HG03460 (cell line): ENCODE results near the gene EIF2AK2.
"Not testable (repeated sequence)": the region's sequence is repeated elsewhere in the genome, so short reads cannot be mapped to it uniquely, and the experiment has no call there.

Source experiments
- ATAC-seq: cut with Tn5 transposase; IDR thresholded peaks from one replicate; pipeline ENCODE4 v1.9.1; 2021; ENCODE audit not compliant: unreplicated experiment

EIF2AK2 gene

DNA sequence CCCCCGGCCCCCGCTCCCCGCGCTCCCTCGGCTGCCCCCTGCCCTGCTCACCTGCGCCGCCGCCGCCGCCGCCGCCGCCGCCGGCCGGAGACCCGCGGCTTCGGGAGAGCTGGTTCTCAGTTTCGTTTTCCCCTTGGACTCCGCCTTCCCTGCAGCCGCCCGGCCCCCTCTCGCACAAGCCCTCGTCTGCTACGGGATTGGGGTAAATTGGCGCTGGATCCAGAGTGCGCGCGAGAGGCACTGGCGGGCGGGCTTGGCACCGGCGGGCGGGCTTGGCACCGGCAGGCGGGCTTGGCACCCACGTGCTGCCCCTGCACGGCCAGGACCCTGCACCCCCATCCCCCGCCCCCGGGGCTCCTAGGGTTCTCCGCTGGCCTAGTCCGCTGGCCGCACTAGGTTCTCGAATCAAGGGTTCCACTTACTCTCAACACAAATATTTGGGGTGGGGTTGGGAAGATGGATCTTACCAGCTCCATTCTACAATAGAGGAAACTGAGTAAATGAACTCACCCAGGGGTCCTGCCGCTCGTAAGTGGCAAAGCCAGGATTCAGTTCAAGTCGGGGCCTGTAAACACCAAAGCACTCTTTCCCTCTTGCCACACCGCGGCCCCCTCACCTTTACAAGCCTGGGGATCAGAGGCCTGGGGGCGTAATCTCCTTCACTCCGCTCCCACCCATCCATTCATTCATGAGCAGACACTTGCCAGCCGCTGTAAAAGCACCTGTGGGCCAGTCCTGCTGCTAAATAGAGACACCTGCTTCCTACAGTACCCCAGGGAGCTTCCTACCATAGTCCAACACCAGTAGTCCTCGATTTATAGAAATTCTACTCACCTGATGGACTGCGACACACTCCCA, at the start of gene EIF2AK2:
Gene EIF2AK2, minus strand, starts transcription at position 124 of the 858 bp plus-strand sequence. CDS start 9,174 bp downstream, outside the sequence.
- peak; percentile 90 for ATAC-seq

DNA sequence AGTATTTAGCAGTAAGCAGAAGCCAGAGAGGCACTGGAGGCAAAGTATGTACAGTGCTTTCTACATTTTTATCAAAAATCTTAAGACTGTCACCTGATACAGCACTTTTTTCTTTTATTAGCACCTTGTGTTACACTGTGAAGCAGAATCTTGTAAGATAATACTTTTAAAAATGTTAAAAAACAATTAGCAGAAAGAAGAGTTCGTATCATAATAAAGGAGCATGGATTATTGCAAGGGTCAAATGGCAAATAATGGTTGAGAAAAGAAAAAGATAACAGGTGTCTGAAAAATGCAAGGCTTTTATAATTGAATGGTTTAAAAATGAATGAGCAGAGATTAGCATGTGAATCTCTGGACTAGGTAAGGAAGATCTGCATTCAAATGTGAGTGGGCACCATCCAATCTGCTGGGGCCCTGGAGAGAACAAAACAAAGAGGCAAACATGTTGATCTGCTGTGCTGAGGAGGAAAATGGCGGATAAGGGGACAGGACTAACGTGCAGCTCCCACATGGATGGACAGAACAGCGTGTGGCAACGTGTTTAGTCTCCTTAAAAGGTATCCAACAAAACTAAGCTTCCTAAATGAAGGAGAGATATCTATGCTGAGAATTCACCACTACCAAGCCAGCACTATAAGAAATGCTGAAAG, 49.0 kb upstream of the EIF2AK2 start:
- ATAC-seq, result no peak

DNA sequence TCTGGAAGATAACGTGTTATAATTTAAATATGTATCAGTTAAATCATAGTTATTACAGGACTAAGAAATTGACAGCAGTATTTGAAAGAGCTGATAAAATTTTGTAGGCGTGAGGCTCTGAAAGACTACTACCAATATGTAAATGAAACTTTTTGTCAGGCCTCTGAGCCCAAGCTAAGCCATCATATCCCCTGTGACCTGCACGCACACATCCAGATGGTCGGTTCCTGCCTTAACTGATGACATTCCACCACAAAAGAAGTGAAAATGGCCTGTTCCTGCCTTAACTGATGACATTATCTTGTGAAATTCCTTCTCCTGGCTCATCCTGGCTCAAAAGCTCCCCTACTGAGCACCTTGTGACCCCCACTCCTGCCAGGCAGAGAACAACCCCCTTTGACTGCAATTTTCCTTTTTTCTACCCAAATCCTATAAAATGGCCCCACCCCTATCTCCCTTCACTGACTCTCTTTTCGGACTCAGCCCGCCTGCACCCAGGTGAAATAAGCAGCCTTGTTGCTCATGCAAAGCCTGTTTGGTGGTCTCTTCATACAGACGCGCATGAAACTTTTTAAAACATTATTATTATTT, 48.4 kb upstream of the EIF2AK2 start:
- ATAC-seq, result not testable (repeated sequence)

DNA sequence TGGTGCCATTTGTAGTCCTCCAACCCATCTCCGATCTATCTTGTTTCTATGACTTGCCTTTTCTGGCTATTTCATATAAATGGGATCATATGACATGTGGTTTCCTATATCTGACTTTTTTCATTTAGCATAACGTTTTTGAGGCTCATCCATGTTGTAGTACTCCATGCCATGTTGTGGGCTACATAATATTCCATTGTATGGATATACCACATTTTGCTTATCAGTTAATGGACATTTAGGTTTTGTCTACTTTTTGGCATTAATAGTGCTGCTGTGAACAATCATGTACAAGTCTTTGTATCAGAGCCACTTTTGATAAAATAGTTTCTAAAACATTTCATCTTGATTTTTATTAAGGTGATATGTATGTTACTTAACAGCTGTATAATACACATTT, 46.9 kb upstream of the EIF2AK2 start:
- ATAC-seq, result no peak

DNA sequence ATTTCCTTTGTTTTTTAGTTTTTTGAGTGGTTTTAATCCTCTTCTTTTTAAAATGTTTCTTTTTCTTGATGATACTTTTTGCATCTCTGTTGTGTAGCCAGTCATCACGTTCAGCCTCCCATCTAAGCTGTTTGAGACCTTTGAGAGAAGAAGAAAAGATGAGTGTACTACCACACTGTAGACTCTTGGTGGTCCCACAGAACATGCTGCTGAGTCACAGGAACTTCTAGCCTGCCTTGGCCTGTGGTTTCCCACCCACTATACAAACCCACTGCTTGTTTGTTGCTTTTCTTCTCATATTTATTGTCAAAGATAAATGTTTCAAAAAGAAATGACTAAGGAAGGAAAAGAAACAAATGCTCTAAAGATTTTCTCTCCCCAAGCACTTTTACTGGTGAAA, 45.0 kb upstream of the EIF2AK2 start:
- no peak for ATAC-seq

DNA sequence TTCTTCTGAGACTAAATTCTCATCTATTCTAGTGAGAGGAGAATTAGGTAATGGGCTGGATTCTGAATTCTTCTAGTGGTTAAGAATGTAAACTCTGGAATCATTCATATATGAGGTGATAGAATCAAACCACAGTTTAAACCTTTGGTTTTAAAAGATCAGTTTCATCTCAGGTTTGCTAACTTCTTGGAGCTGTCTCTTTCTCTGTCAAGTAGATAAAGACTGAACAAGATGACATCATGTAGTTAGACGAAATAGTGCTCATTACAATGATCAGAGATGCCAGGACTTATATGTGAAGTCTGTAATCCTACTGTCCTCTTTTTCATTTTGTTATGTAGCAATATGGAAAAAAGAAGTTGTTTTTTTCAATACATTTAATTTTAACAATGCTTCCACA, 44.4 kb upstream of the EIF2AK2 start:
- no peak for ATAC-seq

DNA sequence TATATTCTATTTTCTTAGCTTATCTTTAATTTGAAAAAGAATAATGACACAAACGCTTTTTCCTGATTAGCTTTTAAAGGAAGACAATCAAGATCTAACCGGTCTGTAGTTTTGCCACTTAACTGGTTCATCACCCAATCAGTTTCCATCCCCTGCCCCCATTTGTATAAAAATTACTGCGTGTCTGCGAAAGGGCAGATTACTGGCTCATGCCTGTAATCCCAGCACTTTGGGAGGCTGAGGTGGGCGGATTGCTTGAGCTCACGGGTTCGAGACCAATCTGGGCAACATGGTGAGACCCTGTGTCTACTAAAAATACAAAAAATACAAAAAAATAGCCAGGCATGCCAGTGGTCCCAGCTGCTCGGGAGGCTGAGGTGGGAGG, 41.9 kb upstream of the EIF2AK2 start:
- no peak for ATAC-seq

DNA sequence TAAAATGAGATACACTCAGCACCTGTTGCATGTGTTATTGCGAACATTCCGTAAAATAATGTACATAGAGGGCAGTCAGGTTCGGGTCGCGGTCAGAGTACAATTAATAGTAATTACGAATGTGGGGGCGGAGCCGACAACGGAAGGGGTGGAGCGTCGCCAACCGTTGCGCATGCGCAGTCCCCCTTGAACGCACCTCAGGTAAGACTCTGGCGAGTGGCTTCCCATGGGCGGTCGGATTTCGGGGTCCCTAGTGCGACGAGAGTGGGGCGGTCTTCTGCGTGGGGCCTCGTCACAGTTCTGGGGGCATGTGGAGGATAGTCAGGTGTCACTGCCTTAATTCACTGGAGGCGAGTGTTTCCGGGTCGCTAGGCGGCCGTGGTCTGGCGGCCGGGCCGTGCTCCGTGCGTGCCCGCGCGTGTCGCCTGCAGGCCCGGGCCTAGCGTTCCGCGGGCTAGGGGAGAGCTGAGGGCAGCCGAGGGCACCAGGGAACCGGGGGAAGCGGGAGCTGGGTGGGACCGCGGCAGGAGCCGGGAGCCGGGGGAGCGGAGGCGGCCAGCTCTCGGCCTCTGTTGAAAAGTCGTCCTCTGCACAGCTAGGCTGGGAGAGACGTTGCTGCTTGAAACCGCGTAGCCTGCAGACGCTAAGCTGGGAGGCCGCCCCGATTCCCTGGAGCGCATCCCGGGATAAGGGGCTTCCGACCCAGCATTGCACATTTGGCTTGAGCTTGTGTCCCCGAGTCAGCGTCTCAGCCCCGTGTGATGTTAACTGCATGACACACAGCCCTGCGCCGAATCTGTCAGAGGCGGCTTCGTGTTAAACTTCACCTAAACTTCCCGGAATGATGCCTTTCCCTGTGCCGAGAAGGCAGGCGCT, 39.8 kb upstream of the EIF2AK2 start, which contains the start of gene CEBPZOS:
Gene CEBPZOS, plus strand, starts transcription at position 177 of the 876 bp plus-strand sequence. CDS start 3,209 bp downstream, outside the sequence.
- ATAC-seq, result peak; percentile 78

DNA sequence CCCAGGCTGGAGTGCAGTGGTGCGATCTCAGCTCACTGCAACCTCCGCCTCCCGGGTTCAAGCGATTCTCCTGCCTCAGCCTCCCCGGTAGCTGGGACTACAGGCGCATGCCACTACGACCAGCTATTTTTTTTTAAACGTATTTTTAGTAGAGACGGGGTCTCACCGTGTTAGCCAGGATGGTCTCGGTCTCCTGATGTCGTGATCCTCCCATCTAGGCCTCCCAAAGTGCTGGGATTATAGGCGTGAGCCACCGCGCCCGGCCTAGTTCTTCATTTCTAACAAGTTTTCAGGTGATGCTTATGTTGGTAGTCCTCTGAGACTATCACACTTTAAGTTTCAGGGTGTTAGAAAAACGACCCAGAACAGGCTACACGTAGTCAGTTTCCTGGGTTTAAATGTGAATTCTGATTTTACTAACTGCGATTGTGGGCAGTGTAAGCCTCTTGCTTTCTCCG, 39.1 kb upstream of the EIF2AK2 start:
- not testable (repeated sequence) for ATAC-seq

DNA sequence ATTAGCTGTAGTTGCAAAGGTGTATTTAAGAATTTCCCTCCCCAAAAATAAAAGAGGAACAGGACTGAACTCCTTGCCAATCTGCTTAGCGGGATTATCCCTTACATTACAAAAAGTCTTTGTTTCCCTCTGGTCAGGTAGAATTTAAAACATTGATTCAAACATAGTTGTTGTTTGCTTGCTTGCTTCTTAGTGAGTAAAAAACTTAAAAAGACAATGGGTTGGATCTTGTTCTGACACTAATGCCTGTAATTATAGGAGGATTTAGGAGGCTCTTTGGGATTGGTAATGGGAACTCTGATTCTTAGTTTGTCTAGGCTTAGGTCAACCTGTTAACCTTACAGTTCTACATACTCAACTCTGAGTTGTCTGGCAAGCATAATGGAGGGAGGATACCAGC, 35.8 kb upstream of the EIF2AK2 start:
- ATAC-seq, result no peak

DNA sequence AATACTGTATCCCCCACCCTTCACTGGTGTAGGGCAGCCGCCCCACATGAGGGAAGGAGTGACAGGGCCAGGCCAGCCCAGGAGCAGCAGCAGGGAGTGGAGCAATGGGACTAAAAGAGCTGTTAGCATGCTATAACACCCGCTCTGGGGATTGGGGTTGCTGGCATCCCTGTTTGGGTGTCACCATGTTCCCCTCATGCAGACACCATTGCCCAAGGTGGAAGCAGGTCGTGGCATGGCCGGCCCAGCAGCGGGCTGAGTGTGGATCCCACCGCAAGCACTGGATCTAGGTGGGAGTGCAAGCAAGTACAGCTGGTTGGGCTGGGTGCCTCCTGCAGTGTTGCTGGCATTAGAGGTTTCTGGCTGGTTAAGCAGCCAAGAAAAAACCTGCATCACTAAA, 35.0 kb upstream of the EIF2AK2 start:
- no peak for ATAC-seq

DNA sequence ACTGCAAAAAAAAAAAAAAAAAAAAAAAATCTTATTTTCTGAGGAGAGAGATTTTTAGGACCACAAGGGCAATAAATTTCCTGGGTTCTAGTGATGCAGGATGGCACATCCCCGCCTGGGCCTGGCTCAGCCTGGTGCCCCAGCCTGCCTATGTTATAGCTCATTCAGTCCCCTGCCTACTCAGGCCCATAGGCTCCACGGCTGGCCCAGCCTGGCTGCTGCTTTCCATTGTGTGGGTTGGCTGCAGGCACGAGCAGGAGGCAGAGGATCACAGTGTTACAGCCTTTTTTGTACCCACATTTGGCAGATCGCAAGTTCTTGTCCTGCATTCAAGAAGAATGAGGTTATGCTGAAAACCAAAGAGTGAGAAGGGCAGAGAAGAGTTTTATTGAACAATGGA, 34.5 kb upstream of the EIF2AK2 start:
- ATAC-seq, result no peak

DNA sequence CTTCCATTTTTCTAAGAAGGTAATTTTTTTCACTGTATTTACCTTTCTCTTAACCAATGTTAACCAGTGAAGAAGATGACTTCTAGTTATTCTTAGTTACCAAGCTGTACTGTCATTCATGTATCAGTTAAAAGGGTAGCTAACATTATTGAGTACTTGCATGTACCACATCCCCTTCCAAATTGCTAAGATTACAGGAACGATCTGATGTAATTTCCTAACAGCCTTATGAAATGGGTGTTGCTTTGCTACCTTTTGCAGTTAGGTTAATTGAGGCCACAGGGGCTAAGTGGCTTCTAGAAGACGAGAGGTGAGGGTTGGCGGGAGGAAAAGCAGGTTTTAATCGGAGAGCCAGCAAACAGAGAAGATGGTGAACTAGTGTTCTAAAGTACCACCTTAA, 33.5 kb upstream of the EIF2AK2 start:
- no peak for ATAC-seq

DNA sequence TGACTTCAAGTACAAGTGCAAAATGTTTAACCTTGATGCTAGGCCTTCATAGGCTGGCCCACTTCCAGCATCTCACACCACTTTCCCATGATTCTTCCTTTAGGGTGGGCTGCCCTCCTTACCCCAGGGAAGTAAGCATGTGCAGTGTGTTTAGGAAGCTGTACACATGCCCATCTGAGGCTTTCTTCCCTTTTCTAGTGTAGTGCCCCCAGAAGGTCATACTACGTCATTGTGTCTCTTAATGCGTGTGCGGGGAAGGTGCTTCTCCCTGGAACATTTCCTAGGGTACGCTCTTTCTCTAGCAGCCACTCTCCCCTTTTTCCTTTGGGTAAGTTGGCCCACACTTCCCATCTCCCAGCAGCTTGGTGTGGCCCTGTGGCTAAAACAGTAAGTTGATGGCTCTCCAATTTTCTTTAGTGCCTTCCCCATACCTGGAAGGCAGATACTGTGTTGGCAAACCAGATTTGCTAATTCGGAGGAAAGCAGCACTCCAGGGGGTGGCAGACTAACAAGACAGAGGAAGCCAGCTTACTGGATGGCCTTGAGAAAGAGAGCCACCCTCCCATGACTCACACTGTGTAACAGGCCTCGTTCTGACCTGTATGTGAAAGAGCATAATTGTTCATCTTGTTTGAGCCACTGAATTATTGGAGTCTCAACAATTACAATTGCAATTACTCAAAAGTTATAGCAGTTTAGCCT, 32.8 kb upstream of the EIF2AK2 start:
- no peak for ATAC-seq

DNA sequence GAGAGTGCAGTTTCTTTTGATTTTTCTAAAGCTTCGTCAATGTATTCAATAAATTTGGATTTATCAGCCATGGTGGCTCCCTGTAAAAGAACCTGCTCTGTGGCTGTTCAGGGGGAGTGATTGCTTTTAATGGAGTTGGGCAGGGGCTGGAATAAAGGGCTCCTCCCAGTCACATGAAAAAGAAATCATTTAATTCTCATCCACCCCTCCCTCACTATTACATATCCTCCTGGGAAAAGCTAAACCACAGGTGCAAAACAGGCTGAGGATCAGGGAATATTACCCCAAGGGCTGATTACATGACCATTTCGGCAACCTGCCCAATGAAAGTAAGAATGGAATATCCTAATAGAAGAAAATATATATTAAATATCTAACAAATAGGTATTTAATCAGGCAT, 31.8 kb upstream of the EIF2AK2 start, which contains the start of gene SULT6B1:
Gene SULT6B1, minus strand, starts transcription at position 101 of the 400 bp plus-strand sequence. Its CDS starts 30 bp downstream, at position 71.
- ATAC-seq, result no peak

DNA sequence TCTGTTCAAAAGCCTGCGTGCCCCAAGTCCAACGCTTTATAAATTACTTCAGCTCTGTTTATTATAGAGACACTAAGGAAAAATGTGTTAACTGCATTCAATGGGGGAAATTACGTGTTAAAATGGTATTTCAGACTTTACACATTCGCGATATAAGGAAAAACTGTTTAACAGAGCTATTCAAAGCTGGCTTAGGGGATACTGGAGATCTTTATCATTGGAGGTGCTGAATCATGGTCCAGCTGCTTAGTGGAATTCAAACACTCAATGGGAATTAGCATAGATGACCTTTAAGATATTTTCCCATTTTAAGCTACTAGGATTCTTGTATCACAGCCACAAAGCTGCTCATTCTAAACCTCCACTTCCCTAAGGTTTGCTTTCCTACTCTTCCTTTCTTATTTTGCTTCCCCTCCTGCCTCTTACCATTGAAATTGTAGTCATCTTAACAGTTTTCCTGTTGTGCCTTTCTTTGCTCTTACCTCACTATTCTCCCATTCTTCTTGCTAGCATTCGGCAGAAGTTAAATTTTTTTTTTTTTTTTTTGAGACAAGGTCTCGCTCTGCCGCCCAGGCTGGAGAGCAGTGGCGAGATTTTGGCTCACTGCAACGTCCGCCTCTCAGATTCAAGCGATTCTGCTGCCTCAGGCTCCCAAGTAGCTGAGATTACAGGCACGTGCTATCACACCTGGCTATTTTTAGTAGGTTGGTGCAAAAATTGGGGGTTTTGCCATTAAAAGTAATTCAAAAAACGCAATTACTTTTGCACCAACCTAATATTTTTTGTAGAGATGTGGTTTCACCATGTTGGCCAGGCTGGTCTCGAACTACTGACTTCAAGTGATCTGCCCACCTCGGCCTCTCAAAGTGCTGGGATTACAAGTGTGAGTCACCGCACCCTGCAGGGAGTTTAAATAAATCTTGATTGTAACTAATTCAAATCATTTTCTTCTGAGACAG, 25.2 kb upstream of the EIF2AK2 start:
- ATAC-seq, result no peak

DNA sequence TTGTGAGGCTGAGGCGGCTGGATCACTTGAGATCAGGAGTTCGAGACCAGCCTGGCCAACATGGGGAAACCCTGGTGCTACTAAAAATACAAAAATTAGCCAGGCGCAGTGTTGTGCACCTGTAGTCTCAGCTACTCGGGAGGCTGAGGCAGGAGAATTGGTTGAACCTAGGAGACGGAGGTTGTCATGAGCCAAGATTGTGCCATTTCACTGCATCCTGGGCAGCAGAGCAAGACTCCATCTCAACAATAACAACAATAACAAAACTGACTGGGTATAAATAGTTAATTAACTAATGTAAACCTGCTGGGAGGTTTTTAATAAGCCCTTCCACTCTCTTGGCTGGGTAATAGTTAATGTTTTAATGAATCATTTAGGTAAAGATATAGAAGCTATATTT, 23.9 kb upstream of the EIF2AK2 start:
- ATAC-seq, result no peak

DNA sequence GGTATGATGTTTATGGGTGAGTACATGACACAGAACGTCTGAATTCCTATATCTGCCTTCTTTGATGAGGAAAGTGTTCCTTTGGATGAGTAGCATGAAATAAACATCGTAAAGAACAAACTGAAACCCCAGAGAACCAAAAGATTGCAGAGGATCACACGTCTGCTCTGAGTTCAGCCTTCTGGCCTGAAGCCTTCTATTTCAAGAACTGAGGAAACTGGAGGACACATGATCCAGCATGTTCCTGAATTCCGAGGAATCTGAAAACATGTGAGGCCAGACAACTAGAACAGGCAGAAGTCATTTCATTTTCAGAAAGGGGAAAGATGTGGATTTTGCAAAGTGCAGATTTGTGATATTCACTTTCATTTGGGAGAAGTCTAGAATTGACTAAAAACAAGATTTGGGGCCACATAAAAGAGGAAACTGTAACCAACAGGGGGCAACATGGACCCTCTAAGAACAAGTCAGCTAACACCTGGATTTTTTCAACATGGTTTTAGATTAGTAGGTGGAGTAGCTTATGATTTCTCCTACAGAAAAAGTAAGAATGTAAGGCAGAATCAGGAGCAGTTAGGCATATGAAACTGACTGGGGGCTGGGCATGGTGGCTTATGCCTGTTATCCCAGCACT, 23.3 kb upstream of the EIF2AK2 start:
- no peak for ATAC-seq
